Measurements from ENCODE around the gene PAN3.

The PAN3 gene

GRCh38 chr13:28339419-28339818 lies 201.1 kb downstream of the PAN3 start:
- no peak for DNase-seq (ENCODE audit: low read depth)

- no peak for DNase-seq (ENCODE audit: low read depth)
Observed at GRCh38 chr13:28340272-28340793, 202.0 kb downstream of the PAN3 start.

- no peak for DNase-seq (ENCODE audit: low read depth)
Observed at GRCh38 chr13:28342251-28342650, 203.9 kb downstream of the PAN3 start.

GRCh38 chr13:28344163-28344562 lies 205.8 kb downstream of the PAN3 start:
- no peak for DNase-seq (ENCODE audit: low read depth)

Data from activated T-helper 1 cell treated with Interleukin-2 at 50 U/mL for 16 hours (primary cell).